GM21825 (cell line): ENCODE data around the gene ZNF93.
"Not testable (repeated sequence)": the region's sequence is repeated elsewhere in the genome, so short reads cannot be mapped to it uniquely, and the experiment has no call there.

Experiments used
- ATAC-seq: cut with Tn5 transposase; IDR thresholded peaks from one replicate; pipeline ENCODE4 v1.9.1; 2021; ENCODE audit warnings: mild to moderate bottlenecking, moderate library complexity; ENCODE audit not compliant: unreplicated experiment

The ZNF93 gene

GRCh38 chr19:19933432-19934314 lies 32.9 kb downstream of the ZNF93 start:
- not testable (repeated sequence) for ATAC-seq

GRCh38 chr19:19937403-19937802 lies 36.7 kb downstream of the ZNF93 start:
- ATAC-seq: no peak

- ATAC-seq: no peak
Measured at GRCh38 chr19:19938449-19938848, 37.7 kb downstream of the ZNF93 start.

- ATAC-seq: no peak
Measured at GRCh38 chr19:19943848-19944582, 43.3 kb downstream of the ZNF93 start.

- no peak for ATAC-seq
Measured at GRCh38 chr19:19944583-19944880, 43.8 kb downstream of the ZNF93 start.

- ATAC-seq: no peak
Measured at GRCh38 chr19:19946226-19946625, 45.5 kb downstream of the ZNF93 start.

GRCh38 chr19:19948800-19949199 lies 48.1 kb downstream of the ZNF93 start:
- no peak for ATAC-seq

- ATAC-seq: no peak
Measured at GRCh38 chr19:19955208-19955607, 54.5 kb downstream of the ZNF93 start.

GRCh38 chr19:19956434-19957075 lies 55.8 kb downstream of the ZNF93 start:
- no peak for ATAC-seq

- ATAC-seq: not testable (repeated sequence)
Measured at GRCh38 chr19:19957766-19958165, 57.0 kb downstream of the ZNF93 start.

GRCh38 chr19:19959151-19959799 lies 58.5 kb downstream of the ZNF93 start:
- not testable (repeated sequence) for ATAC-seq

- ATAC-seq: no peak
Measured at GRCh38 chr19:19964416-19964815, 63.7 kb downstream of the ZNF93 start.

- ATAC-seq: not testable (repeated sequence)
Measured at GRCh38 chr19:19966126-19966525, 65.4 kb downstream of the ZNF93 start.

GRCh38 chr19:19966862-19967261 lies 66.1 kb downstream of the ZNF93 start:
- no peak for ATAC-seq
